NCI-H1105 treated with DMSO at 0.1 percent for 48 hours (cell line): ENCODE measurements around the gene KLHL17.
"Not testable (repeated sequence)": the region's sequence is repeated elsewhere in the genome, so short reads cannot be mapped to it uniquely, and the experiment has no call there.

Experiments
- DNase-seq: peaks from one replicate; lab custom pipeline; 2025; lab: John Stamatoyannopoulos, UW

The KLHL17 gene

GRCh38 chr1:937521-937920, 22.9 kb upstream of the KLHL17 start:
- no peak for DNase-seq

GRCh38 chr1:938088-938683, 22.2 kb upstream of the KLHL17 start:
- no peak for DNase-seq

- DNase-seq = no peak
These were observed 21.5 kb upstream of the KLHL17 start for GRCh38 chr1:938711-939489.

- no peak for DNase-seq
These were observed 20.8 kb upstream of the KLHL17 start for GRCh38 chr1:939511-940106.

- peak; percentile 60 for DNase-seq
These were observed 20.0 kb upstream of the KLHL17 start for GRCh38 chr1:940107-941014.

GRCh38 chr1:941015-941587, 19.3 kb upstream of the KLHL17 start:
- DNase-seq = no peak

- DNase-seq = peak; percentile 78
These were observed 18.6 kb upstream of the KLHL17 start for GRCh38 chr1:941588-942383.

- peak; percentile 48 for DNase-seq
These were observed 18.0 kb upstream of the KLHL17 start for GRCh38 chr1:942411-942821.

GRCh38 chr1:942864-943533, 17.4 kb upstream of the KLHL17 start:
- DNase-seq = no peak

GRCh38 chr1:943545-944340, 16.6 kb upstream of the KLHL17 start:
- no peak for DNase-seq

- no peak for DNase-seq
These were observed 15.8 kb upstream of the KLHL17 start for GRCh38 chr1:944341-945325.

- DNase-seq = no peak
These were observed 14.5 kb upstream of the KLHL17 start for GRCh38 chr1:945688-946556.

- DNase-seq = not testable (repeated sequence)
These were observed 13.6 kb upstream of the KLHL17 start for GRCh38 chr1:946811-947210.

- no peak for DNase-seq
These were observed 12.4 kb upstream of the KLHL17 start for GRCh38 chr1:947958-948357.

GRCh38 chr1:950268-950667, 10.1 kb upstream of the KLHL17 start:
- DNase-seq = no peak

GRCh38 chr1:950881-951280, 9.5 kb upstream of the KLHL17 start:
- no peak for DNase-seq

GRCh38 chr1:951364-951763, 9.0 kb upstream of the KLHL17 start:
- peak; percentile 12 for DNase-seq
